ENCODE measurements around the gene GSTT4.
"Not testable (repeated sequence)": the region's sequence is repeated elsewhere in the genome, so short reads cannot be mapped to it uniquely, and the experiment has no call there.

- not testable (repeated sequence) for TF ChIP-seq EP300, CTCF, POLR2A (IDR thresholded peaks at IDR 0.05)
These were observed 38.2 kb upstream of the GSTT4 start for GRCh38 chr22:24043465-24043864.

Measured in stomach (tissue), 4 donors.